ENCODE results near the gene HPS1. TPM values are rescaled to one million over a fixed set of nuclear protein-coding genes. Genes with fewer than 3 reads are reported as not detected.

HPS1 gene
- polyA plus RNA-seq, 4 donors = 31.3 to 36.4 (median 34.8) TPM

GRCh38 chr10:98433881-98434732 is 12.6 kb downstream of the HPS1 start:
- DNase-seq (ENCODE audit: low read depth in 4 of 4, low spot score in 3 of 4) = no peak

GRCh38 chr10:98433371-98433770 is 13.4 kb downstream of the HPS1 start:
- DNase-seq (ENCODE audit: low read depth in 4 of 4, low spot score in 3 of 4) = no peak

- no peak for DNase-seq (ENCODE audit: low read depth in 4 of 4, low spot score in 3 of 4)
Observed at GRCh38 chr10:98432330-98432729, 14.4 kb downstream of the HPS1 start.

- no peak for DNase-seq (ENCODE audit: low read depth in 4 of 4, low spot score in 3 of 4)
Observed at GRCh38 chr10:98431016-98431415, 15.7 kb downstream of the HPS1 start.

GRCh38 chr10:98430427-98430826 is 16.3 kb downstream of the HPS1 start:
- DNase-seq (ENCODE audit: low read depth in 4 of 4, low spot score in 3 of 4) = no peak

- no peak for DNase-seq (ENCODE audit: low read depth in 4 of 4, low spot score in 3 of 4)
Observed at GRCh38 chr10:98429320-98430072, 17.2 kb downstream of the HPS1 start.

GRCh38 chr10:98427011-98427515 is 19.7 kb downstream of the HPS1 start:
- no peak for DNase-seq (ENCODE audit: low read depth in 4 of 4, low spot score in 3 of 4)

- no peak for DNase-seq (ENCODE audit: low read depth in 4 of 4, low spot score in 3 of 4)
Observed at GRCh38 chr10:98425511-98426352, 21.0 kb downstream of the HPS1 start.

GRCh38 chr10:98424295-98425254 is 22.2 kb downstream of the HPS1 start:
- no peak for DNase-seq (ENCODE audit: low read depth in 4 of 4, low spot score in 3 of 4)

- no peak for DNase-seq (ENCODE audit: low read depth in 4 of 4, low spot score in 3 of 4)
Observed at GRCh38 chr10:98423691-98424120, 23.0 kb downstream of the HPS1 start.

GRCh38 chr10:98422182-98422581 is 24.6 kb downstream of the HPS1 start:
- DNase-seq (ENCODE audit: low read depth in 4 of 4, low spot score in 3 of 4) = no peak

- no peak for DNase-seq (ENCODE audit: low read depth in 4 of 4, low spot score in 3 of 4)
Observed at GRCh38 chr10:98420786-98421185, 25.9 kb downstream of the HPS1 start.

- DNase-seq (ENCODE audit: low read depth in 4 of 4, low spot score in 3 of 4) = no peak
Observed at GRCh38 chr10:98419469-98420261, 27.1 kb downstream of the HPS1 start.

GRCh38 chr10:98418665-98419468 is 27.9 kb downstream of the HPS1 start:
- no peak for DNase-seq (ENCODE audit: low read depth in 4 of 4, low spot score in 3 of 4)

GRCh38 chr10:98417973-98418664 is 28.6 kb downstream of the HPS1 start:
- DNase-seq (ENCODE audit: low read depth in 4 of 4, low spot score in 3 of 4) = no peak

GRCh38 chr10:98417481-98417959 is 29.2 kb downstream of the HPS1 start:
- no peak for DNase-seq (ENCODE audit: low read depth in 4 of 4, low spot score in 3 of 4)
